IMR-90 (cell line): ENCODE results near the gene ASB7. TPM values are rescaled to one million over a fixed set of nuclear protein-coding genes. Genes with fewer than 3 reads are reported as not detected.

Source experiments
- ATAC-seq: fragments of 200-7000 bp; cut with Tn5 transposase; 2 replicates; pipeline ENCODE4 v1.9.1; 2020; ENCODE audit warnings: low read depth, mild to moderate bottlenecking, moderate library complexity
- BruUV-seq: library from RNA; stranded (reverse); fragments of 400-500 nt; replicated peaks from 2 replicates; lab custom pipeline; 2021; lab: Mats Ljungman, UMichigan
- CTCF ChIA-PET: fragments of 300-600 bp; formaldehyde crosslinking; extraction: SDS; loops from one replicate; lab custom pipeline; 2021; ENCODE audit warnings: antibody characterized with exemption; lab: Yijun Ruan, JAX
- POLR2A ChIA-PET: fragments of 300-600 bp; sonication (Branson Sonifier 250); formaldehyde crosslinking; loops from one replicate; lab custom pipeline; 2022; ENCODE audit warnings: antibody characterized with exemption; ENCODE audit not compliant: unreplicated experiment; lab: Charles Lee
- DNase-seq: peaks from one replicate; pipeline ENCODE4 v3.0.0; 2013
- H2AFZ ChIP-seq: replicated peaks from 2 replicates; pipeline ENCODE3; 2013; ENCODE audit warnings: low read length, mild to moderate bottlenecking; ENCODE audit not compliant: poor library complexity
- H2AK5ac ChIP-seq: 2 replicates; pipeline ENCODE4 v1.6.1; 2013; ENCODE audit warnings: low read depth, low read length, inconsistent platforms
- H2AK9ac ChIP-seq: replicated peaks from 2 replicates; pipeline ENCODE3; 2013; ENCODE audit warnings: mild to moderate bottlenecking, low read depth, low read length, moderate library complexity; ENCODE audit not compliant: poor library complexity
- H2BK120ac ChIP-seq: 2 replicates; pipeline ENCODE4 v1.6.1; 2013; ENCODE audit warnings: low read depth, low read length, inconsistent platforms
- H2BK15ac ChIP-seq: 3 replicates; pipeline ENCODE4 v1.6.1; 2013; ENCODE audit warnings: low read depth, low read length, inconsistent platforms
- H2BK20ac ChIP-seq: 2 replicates; pipeline ENCODE4 v1.6.1; 2013; ENCODE audit warnings: low read depth, mild to moderate bottlenecking, inconsistent platforms, low read length, moderate library complexity
- H2BK5ac ChIP-seq: 2 replicates; pipeline ENCODE4 v1.6.1; 2013; ENCODE audit warnings: mild to moderate bottlenecking, low read depth, low read length, inconsistent platforms; ENCODE audit not compliant: poor library complexity, severe bottlenecking
- H3K14ac ChIP-seq: replicated peaks from 2 replicates; pipeline ENCODE4 v1.6.1; 2013; ENCODE audit warnings: low read depth, low read length, inconsistent platforms
- H3K18ac ChIP-seq: 2 replicates; pipeline ENCODE4 v1.6.1; 2013; ENCODE audit warnings: low read depth, low read length, control low read depth
- H3K23ac ChIP-seq: 2 replicates; pipeline ENCODE4 v1.6.1; 2013; ENCODE audit warnings: low read depth, low read length, inconsistent platforms
- H3K27ac ChIP-seq: 2 replicates; pipeline ENCODE4 v1.5.1; 2013; ENCODE audit warnings: mild to moderate bottlenecking, control low read depth, low read length; ENCODE audit not compliant: insufficient read depth
- H3K27me3 ChIP-seq: 2 replicates; pipeline ENCODE4 v1.6.1; 2013; ENCODE audit warnings: low read length; ENCODE audit not compliant: control insufficient read depth, insufficient read depth
- H3K36me3 ChIP-seq: 2 replicates; pipeline ENCODE4 v1.6.1; 2013; ENCODE audit warnings: low read length, mixed read lengths; ENCODE audit not compliant: control insufficient read depth, insufficient read depth
- H3K4ac ChIP-seq: 2 replicates; pipeline ENCODE4 v1.6.1; 2013; ENCODE audit warnings: low read depth, low read length, inconsistent platforms
- H3K4me1 ChIP-seq: 2 replicates; pipeline ENCODE4 v1.6.1; 2013; ENCODE audit warnings: low read length, mixed read lengths; ENCODE audit not compliant: control insufficient read depth, insufficient read depth
- H3K4me2 ChIP-seq: 2 replicates; pipeline ENCODE4 v1.6.1; 2013; ENCODE audit warnings: low read depth, mild to moderate bottlenecking, control low read depth, low read length, moderate library complexity
- H3K4me3 ChIP-seq: 2 replicates; pipeline ENCODE4 v1.5.1; 2013; ENCODE audit warnings: low read depth, mild to moderate bottlenecking, control low read depth, low read length, moderate library complexity; ENCODE audit not compliant: insufficient read depth
- H3K56ac ChIP-seq: 2 replicates; pipeline ENCODE4 v1.6.1; 2013; ENCODE audit warnings: low read length, inconsistent platforms; ENCODE audit not compliant: insufficient read depth; ENCODE audit errors: extremely low read depth
- H3K79me1 ChIP-seq, 2 experiments: 2 replicates each; pipeline ENCODE4 v1.6.1; 2013; ENCODE audit warnings: low read length in 2 of 2, inconsistent platforms in 1 of 2, low read depth in 1 of 2
- H3K9ac ChIP-seq: 2 replicates; pipeline ENCODE4 v1.6.1; 2013; ENCODE audit warnings: low read depth, low read length, control low read depth
- H3K9me1 ChIP-seq: 2 replicates; pipeline ENCODE4 v1.6.1; 2013; ENCODE audit warnings: low read length, inconsistent platforms; ENCODE audit not compliant: insufficient read depth
- H3K9me3 ChIP-seq: 2 replicates; pipeline ENCODE4 v1.6.1; 2013; ENCODE audit warnings: low read length; ENCODE audit not compliant: control insufficient read depth, insufficient read depth
- H4K20me1 ChIP-seq: 2 replicates; pipeline ENCODE4 v1.6.1; 2013; ENCODE audit warnings: low read length, inconsistent platforms; ENCODE audit not compliant: insufficient read depth
- H4K5ac ChIP-seq: 2 replicates; pipeline ENCODE4 v1.6.1; 2013; ENCODE audit warnings: mild to moderate bottlenecking, low read depth, low read length, control low read depth
- H4K8ac ChIP-seq, 2 experiments: 2 replicates each; pipeline ENCODE4 v1.6.1; 2013; ENCODE audit warnings: low read depth in 2 of 2, low read length in 2 of 2, control low read depth in 1 of 2, inconsistent platforms in 1 of 2
- H4K91ac ChIP-seq: 2 replicates; pipeline ENCODE4 v1.6.1; 2013; ENCODE audit warnings: low read depth, low read length, inconsistent platforms; ENCODE audit not compliant: insufficient read depth
- BHLHE40 ChIP-seq: fragments of 150-350 bp; IDR thresholded peaks from 2 replicates; pipeline ENCODE4 v1.6.1; 2016; ENCODE audit warnings: mild to moderate bottlenecking, low read depth, low read length
- CEBPB ChIP-seq: IDR thresholded peaks from 2 replicates; pipeline ENCODE4 v1.6.1; 2012; ENCODE audit warnings: low read depth, low read length, improper control_type of control experiment
- CHD1 ChIP-seq: IDR thresholded peaks from 2 replicates; pipeline ENCODE4 v1.6.1; 2012; ENCODE audit warnings: low read depth, low read length, improper control_type of control experiment
- ELK1 ChIP-seq: fragments of 150-350 bp; IDR thresholded peaks from 2 replicates; pipeline ENCODE4 v1.6.1; 2016; ENCODE audit warnings: low read depth, mild to moderate bottlenecking, low read length, moderate library complexity, borderline replicate concordance
- FOS ChIP-seq: fragments of 150-350 bp; IDR thresholded peaks from 2 replicates; pipeline ENCODE4 v1.6.1; 2016; ENCODE audit warnings: low read depth, low read length
- MAFK ChIP-seq: IDR thresholded peaks from 2 replicates; pipeline ENCODE4 v1.6.1; 2012; ENCODE audit warnings: low read depth, low read length, improper control_type of control experiment
- MAZ ChIP-seq: IDR thresholded peaks from 2 replicates; pipeline ENCODE4 v1.6.1; 2012; ENCODE audit warnings: low read depth, mild to moderate bottlenecking, low read length, improper control_type of control experiment, moderate library complexity, borderline replicate concordance
- MXI1 ChIP-seq: IDR thresholded peaks from 2 replicates; pipeline ENCODE4 v1.6.1; 2012; ENCODE audit warnings: low read depth, mild to moderate bottlenecking, low read length, moderate library complexity, borderline replicate concordance
- NFE2L2 ChIP-seq: fragments of 150-350 bp; IDR thresholded peaks from 2 replicates; pipeline ENCODE4 v1.6.1; 2016; ENCODE audit warnings: low read depth, mild to moderate bottlenecking, low read length
- POLR2A ChIP-seq: IDR thresholded peaks from 2 replicates; pipeline ENCODE4 v1.6.1; 2012; ENCODE audit warnings: mild to moderate bottlenecking, low read depth, low read length
- RAD21 ChIP-seq: IDR thresholded peaks from 2 replicates; pipeline ENCODE4 v1.6.1; 2012; ENCODE audit warnings: low read length, improper control_type of control experiment
- RCOR1 ChIP-seq: IDR thresholded peaks from 2 replicates; pipeline ENCODE4 v1.6.1; 2012; ENCODE audit warnings: mild to moderate bottlenecking, low read length, improper control_type of control experiment; ENCODE audit not compliant: insufficient replicate concordance
- RFX5 ChIP-seq: IDR thresholded peaks from 2 replicates; pipeline ENCODE4 v1.8.0; 2012; ENCODE audit warnings: low read depth, mild to moderate bottlenecking, low read length, moderate library complexity
- SMC3 ChIP-seq: fragments of 150-350 bp; IDR thresholded peaks from 2 replicates; pipeline ENCODE4 v1.6.1; 2016; ENCODE audit warnings: low read depth, mild to moderate bottlenecking, antibody characterized with exemption, low read length, moderate library complexity
- WGBS, 2 experiments: methylation state at CpG; one replicate each; pipeline versions ENCODE4 v1.1.5 to v1.1.7; 2013; ENCODE audit warnings: missing lambda C conversion rate in 2 of 2; ENCODE audit not compliant: insufficient read length in 1 of 2; ENCODE audit errors: extremely low coverage in 2 of 2; 5-methylcytosine and 5-hydroxymethylcytosine counted together
- dilution Hi-C: fragments of 300-500 bp; cut with HindIII; formaldehyde crosslinking; loops from one replicate; pipeline ENCODE4 v1.14.3; 2018; ENCODE audit warnings: low sequenced_read_pairs; ENCODE audit not compliant: unreplicated experiment
- in situ Hi-C: fragments of 300-500 bp; cut with MboI; formaldehyde crosslinking; loops from 3 replicates; pipeline ENCODE4 v1.14.3; 2019; ENCODE audit warnings: low sequenced_read_pairs, inconsistent platforms, mixed read lengths
- intact Hi-C: fragments of 100-400 bp; cut with micrococcal nuclease; formaldehyde crosslinking; loops from 2 replicates; pipeline ENCODE4 v1.10.0; 2022
- polyA plus RNA-seq, 3 experiments: library from polyadenylated mRNA; depleted of rRNA; stranded (reverse); fragments of >200 nt; gene quantifications; 2 replicates each; pipeline ENCODE4 v1.2.3, GENCODE V29; 2012; ENCODE audit warnings: low replicate concordance in 1 of 3
- total RNA-seq: library from RNA; depleted of rRNA; stranded (reverse); fragments of >200 nt; gene quantifications from 2 replicates; pipeline ENCODE4 v1.2.3, GENCODE V29; 2012
- TF ChIP-seq, protein P1 (sequence below): conservative IDR thresholded peaks from 2 replicates; pipeline ENCODE4 v1.5.1; 2012; ENCODE audit warnings: mild to moderate bottlenecking, low read depth, low read length, improper control_type of control experiment
- TF ChIP-seq, protein P2 (sequence below): fragments of 150-350 bp; IDR thresholded peaks from 2 replicates; pipeline ENCODE4 v1.6.1; 2017; ENCODE audit warnings: mild to moderate bottlenecking, antibody characterized with exemption, low read length, low read depth

ASB7 gene
- total and polyA plus RNA-seq, 2 of the 4 experiments (the other 2 are of a cell fraction), result 7.7 to 16.7 TPM

GRCh38 chr15:100565591-100565990 is 36.8 kb upstream of the ASB7 start:
- Histone ChIP-seq H2BK120ac (no peak overlapping the region), H2AFZ (no peak overlapping the region), H3K79me1 (no peaks in the 10 kb centered on the region; a peak in 1 of 4 replicates), H4K8ac (no peak overlapping the region), H4K20me1 (no peaks in the 10 kb centered on the region), H3K4me3 (no peak overlapping the region), H4K5ac (no peak overlapping the region), H3K23ac (no peak overlapping the region), H2AK9ac (no peak overlapping the region), H3K14ac (no peak overlapping the region), H3K9me1 (no peaks in the 10 kb centered on the region), H3K27me3 (no peaks in the 10 kb centered on the region), H2BK5ac (no peak overlapping the region), H4K91ac (no peak overlapping the region), H2BK15ac (no peak overlapping the region), H3K56ac (no peak overlapping the region), H2BK20ac (no peak overlapping the region), H3K4me1 (0 out of 2 replicates have a peak, but pooled peaks cover 2% of the 10 kb centered on the region), H3K18ac (no peak overlapping the region), H3K27ac (no peak overlapping the region), H2AK5ac (no peak overlapping the region), H3K4me2 (no peak overlapping the region), H3K4ac (no peak overlapping the region), H3K36me3 (no peaks in the 10 kb centered on the region), H3K9ac (no peak overlapping the region), H3K9me3 (0 out of 2 replicates have a peak, but pooled peaks cover 1% of the 10 kb centered on the region)
- intact Hi-C loops, result no loop called here
- in situ Hi-C loops, result loop anchor here (10.0 kb wide), 1 partner anchor 631 kb away; no protein-coding TSS in a partner anchor
- ChIA-PET POLR2A (no interaction called here), CTCF (no interaction called here)
- dilution Hi-C loops, result no loop called here
- ATAC-seq, result no peak
- no peak for DNase-seq
- whole genome bisulfite sequencing, 2 experiments, result 100% methylated on average over 1 of the region's 3 CpGs; no CpG with 5 or more reads in 1 of the 2 experiments
- no TSS peak for BruUV-seq
- TF ChIP-seq POLR2A (no peak), RAD21 (no peak), RFX5 (no peak), RCOR1 (no peak), SMC3 (no peak), FOS (no peak), MAFK (no peak), BHLHE40 (no peak), ELK1 (no peak), NFE2L2 (no peak), MAZ (no peak), MXI1 (no peak), CHD1 (no peak), CEBPB (no peak)
- TF ChIP-seq, protein P1, sequence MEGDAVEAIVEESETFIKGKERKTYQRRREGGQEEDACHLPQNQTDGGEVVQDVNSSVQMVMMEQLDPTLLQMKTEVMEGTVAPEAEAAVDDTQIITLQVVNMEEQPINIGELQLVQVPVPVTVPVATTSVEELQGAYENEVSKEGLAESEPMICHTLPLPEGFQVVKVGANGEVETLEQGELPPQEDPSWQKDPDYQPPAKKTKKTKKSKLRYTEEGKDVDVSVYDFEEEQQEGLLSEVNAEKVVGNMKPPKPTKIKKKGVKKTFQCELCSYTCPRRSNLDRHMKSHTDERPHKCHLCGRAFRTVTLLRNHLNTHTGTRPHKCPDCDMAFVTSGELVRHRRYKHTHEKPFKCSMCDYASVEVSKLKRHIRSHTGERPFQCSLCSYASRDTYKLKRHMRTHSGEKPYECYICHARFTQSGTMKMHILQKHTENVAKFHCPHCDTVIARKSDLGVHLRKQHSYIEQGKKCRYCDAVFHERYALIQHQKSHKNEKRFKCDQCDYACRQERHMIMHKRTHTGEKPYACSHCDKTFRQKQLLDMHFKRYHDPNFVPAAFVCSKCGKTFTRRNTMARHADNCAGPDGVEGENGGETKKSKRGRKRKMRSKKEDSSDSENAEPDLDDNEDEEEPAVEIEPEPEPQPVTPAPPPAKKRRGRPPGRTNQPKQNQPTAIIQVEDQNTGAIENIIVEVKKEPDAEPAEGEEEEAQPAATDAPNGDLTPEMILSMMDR, result no peak
- TF ChIP-seq, protein P2, sequence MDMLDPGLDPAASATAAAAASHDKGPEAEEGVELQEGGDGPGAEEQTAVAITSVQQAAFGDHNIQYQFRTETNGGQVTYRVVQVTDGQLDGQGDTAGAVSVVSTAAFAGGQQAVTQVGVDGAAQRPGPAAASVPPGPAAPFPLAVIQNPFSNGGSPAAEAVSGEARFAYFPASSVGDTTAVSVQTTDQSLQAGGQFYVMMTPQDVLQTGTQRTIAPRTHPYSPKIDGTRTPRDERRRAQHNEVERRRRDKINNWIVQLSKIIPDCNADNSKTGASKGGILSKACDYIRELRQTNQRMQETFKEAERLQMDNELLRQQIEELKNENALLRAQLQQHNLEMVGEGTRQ, result no peak
